ENCODE data around the gene MCC. TPM values are rescaled to one million over a fixed set of nuclear protein-coding genes. Genes with fewer than 3 reads are reported as not detected.

Gene MCC
- total RNA-seq, 4 donors from 2014 or later, result 6.8 to 11.9 (median 9.0) TPM

DNA sequence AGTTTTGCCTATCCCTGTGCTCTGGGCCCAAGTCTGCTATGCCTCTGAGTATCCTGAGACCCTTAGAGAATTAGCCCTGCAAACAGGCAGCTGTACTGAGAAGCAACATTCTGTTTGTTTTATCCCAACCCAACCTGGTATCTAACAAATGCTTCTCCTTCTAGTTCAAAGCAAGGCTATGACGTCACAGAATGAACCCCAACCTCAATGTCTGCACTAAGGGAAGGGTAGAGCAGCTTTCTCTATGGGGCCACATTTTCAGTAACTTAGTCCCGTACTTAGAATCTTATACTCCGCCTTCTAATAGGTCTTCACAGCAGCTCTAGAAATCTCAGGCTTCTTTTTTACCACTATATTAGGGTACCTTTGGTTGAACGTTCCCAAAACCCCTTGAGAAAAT, 223.1 kb downstream of the MCC start:
- Histone ChIP-seq H3K27ac (no peak overlapping the region), H3K4me3 (no peak overlapping the region), H3K27me3 (no peaks in the 10 kb centered on the region), H3K36me3 (no peaks in the 10 kb centered on the region), H3K4me1 (peaks cover 0 to 15% of the 10 kb centered on the region in 2 donors), H3K9me3 (no peaks in the 10 kb centered on the region)
- in situ Hi-C loops (cut with MboI; ENCODE audit: low sequenced_read_pairs in 4 of 4) (no loop called here), intact Hi-C loops (cut with DNase I; ENCODE audit: low total_unique reads) (no loop called here)
- no peak for TF ChIP-seq POLR2A (IDR thresholded peaks at IDR 0.05)
- TF ChIP-seq CTCF (IDR thresholded peaks at IDR 0.05 in 4 of 5, conservative IDR thresholded peaks at IDR 0.05 in 1 of 5), result no peak
- ATAC-seq (no peak), DNase-seq (no peak)

DNA sequence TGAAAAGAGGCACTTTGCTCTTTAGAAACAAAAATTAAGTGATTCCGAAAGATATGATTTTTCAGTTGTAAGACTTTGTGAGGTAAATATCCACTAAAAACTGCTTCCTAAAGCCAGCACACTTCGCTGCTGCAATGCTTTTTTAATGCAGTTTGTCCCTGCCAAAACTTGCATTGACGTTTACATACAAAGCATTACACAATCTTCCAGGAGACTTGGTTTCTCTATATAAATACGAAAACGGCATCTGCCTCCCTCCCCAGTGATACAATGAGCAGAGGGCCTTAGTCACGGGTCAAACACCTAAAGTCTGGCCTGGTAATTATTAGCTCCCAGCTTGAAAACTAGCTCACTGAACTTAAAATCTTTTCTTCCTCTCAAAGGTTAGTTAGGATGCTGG, 224.2 kb downstream of the MCC start:
- no peak overlapping the region for H3K4me3 ChIP-seq
- H3K27ac ChIP-seq, result no peak overlapping the region
- TF ChIP-seq CTCF (IDR thresholded peaks at IDR 0.05 in 4 of 5, conservative IDR thresholded peaks at IDR 0.05 in 1 of 5) (no peak), POLR2A (IDR thresholded peaks at IDR 0.05) (no peak)
- no peaks in the 10 kb centered on the region for H3K9me3 ChIP-seq
- no peaks in the 10 kb centered on the region for H3K36me3 ChIP-seq
- H3K4me1 ChIP-seq, result peaks cover 0 to 8% of the 10 kb centered on the region in 2 donors
- ATAC-seq (no peak), DNase-seq (no peak)
- intact Hi-C loops (cut with DNase I; ENCODE audit: low total_unique reads) (no loop called here), in situ Hi-C loops (cut with MboI; ENCODE audit: low sequenced_read_pairs in 4 of 4) (no loop called here)
- no peaks in the 10 kb centered on the region for H3K27me3 ChIP-seq

GRCh38 chr5:113263545-113263944, 224.7 kb downstream of the MCC start:
- Histone ChIP-seq H3K4me3 (no peak overlapping the region), H3K27me3 (no peaks in the 10 kb centered on the region), H3K36me3 (no peaks in the 10 kb centered on the region), H3K9me3 (no peaks in the 10 kb centered on the region), H3K4me1 (peaks cover 0 to 8% of the 10 kb centered on the region in 2 donors), H3K27ac (no peak overlapping the region)
- ATAC-seq, result no peak
- intact Hi-C loops (cut with DNase I; ENCODE audit: low total_unique reads) (no loop called here), in situ Hi-C loops (cut with MboI; ENCODE audit: low sequenced_read_pairs in 4 of 4) (no loop called here)
- no peak for DNase-seq
- TF ChIP-seq POLR2A (IDR thresholded peaks at IDR 0.05) (no peak), CTCF (IDR thresholded peaks at IDR 0.05 in 4 of 5, conservative IDR thresholded peaks at IDR 0.05 in 1 of 5) (no peak)

DNA sequence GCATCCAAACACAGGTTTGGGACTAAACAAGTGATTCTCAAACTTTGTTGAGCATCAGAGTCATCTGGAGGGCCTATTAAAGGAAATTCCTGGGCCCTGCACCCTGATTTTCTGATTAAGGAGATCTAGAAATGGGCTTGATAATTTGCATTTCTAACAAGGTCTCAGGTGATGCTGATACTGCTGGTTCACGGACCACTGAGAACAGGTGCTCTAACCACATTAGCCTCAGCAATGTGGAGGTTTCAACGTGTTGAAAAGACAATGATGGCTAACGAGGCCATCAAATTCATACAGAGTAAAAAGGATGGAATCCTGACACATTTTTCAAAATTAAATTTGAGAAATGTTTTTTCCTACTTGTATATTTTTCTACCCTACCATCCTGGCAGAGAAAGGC, 225.6 kb downstream of the MCC start:
- Histone ChIP-seq H3K4me3 (no peak overlapping the region), H3K36me3 (no peaks in the 10 kb centered on the region), H3K4me1 (peaks cover 0 to 8% of the 10 kb centered on the region in 2 donors), H3K27ac (no peak overlapping the region), H3K9me3 (no peaks in the 10 kb centered on the region), H3K27me3 (no peaks in the 10 kb centered on the region)
- intact Hi-C loops (cut with DNase I; ENCODE audit: low total_unique reads), result no loop called here
- in situ Hi-C loops (cut with MboI; ENCODE audit: low sequenced_read_pairs in 4 of 4), result no loop called here
- DNase-seq (no peak), ATAC-seq (no peak)
- TF ChIP-seq CTCF (IDR thresholded peaks at IDR 0.05 in 4 of 5, conservative IDR thresholded peaks at IDR 0.05 in 1 of 5), result no peak
- TF ChIP-seq POLR2A (IDR thresholded peaks at IDR 0.05), result no peak

- intact Hi-C loops (cut with DNase I; ENCODE audit: low total_unique reads), result no loop called here
- in situ Hi-C loops (cut with MboI; ENCODE audit: low sequenced_read_pairs in 4 of 4), result no loop called here
- Histone ChIP-seq H3K4me3 (no peak overlapping the region), H3K4me1 (peaks cover 0 to 12% of the 10 kb centered on the region in 2 donors), H3K36me3 (no peaks in the 10 kb centered on the region), H3K27me3 (no peaks in the 10 kb centered on the region), H3K9me3 (no peaks in the 10 kb centered on the region), H3K27ac (no peak overlapping the region)
- DNase-seq, result no peak
- no peak for ATAC-seq
- TF ChIP-seq POLR2A (IDR thresholded peaks at IDR 0.05), result no peak
- TF ChIP-seq CTCF (IDR thresholded peaks at IDR 0.05 in 4 of 5, conservative IDR thresholded peaks at IDR 0.05 in 1 of 5), result no peak
These were observed 229.2 kb downstream of the MCC start for GRCh38 chr5:113259034-113259433.
